EL (cell line): Measurements from ENCODE around the gene EFNA1.
A peak's percentile ranks its signal among the peaks of the same experiment; 100 is the strongest.
"Not testable (repeated sequence)": the region's sequence is repeated elsewhere in the genome, so short reads cannot be mapped to it uniquely, and the experiment has no call there.

Experiments used
- DNase-seq: peaks from one replicate; pipeline ENCODE4 v3.0.0-alpha.2; 2016

EFNA1 gene

GRCh38 chr1:155092641-155093040 lies 35.0 kb upstream of the EFNA1 start:
- no peak for DNase-seq

GRCh38 chr1:155093911-155094621 lies 33.6 kb upstream of the EFNA1 start:
- peak; percentile 43 for DNase-seq

GRCh38 chr1:155094622-155094948 lies 33.1 kb upstream of the EFNA1 start:
- DNase-seq = no peak

GRCh38 chr1:155099331-155099730 lies 28.3 kb upstream of the EFNA1 start:
- DNase-seq = no peak

GRCh38 chr1:155103325-155103724 lies 24.4 kb upstream of the EFNA1 start:
- no peak for DNase-seq

- DNase-seq = no peak
Measured at GRCh38 chr1:155104605-155105534, 22.8 kb upstream of the EFNA1 start.

GRCh38 chr1:155105604-155106011 lies 22.1 kb upstream of the EFNA1 start:
- no peak for DNase-seq

- DNase-seq = no peak
Measured at GRCh38 chr1:155106862-155107261, 20.8 kb upstream of the EFNA1 start.

GRCh38 chr1:155107309-155108264 lies 20.1 kb upstream of the EFNA1 start:
- no peak for DNase-seq

- DNase-seq = no peak
Measured at GRCh38 chr1:155108296-155108695, 19.4 kb upstream of the EFNA1 start.

GRCh38 chr1:155110381-155110780 lies 17.3 kb upstream of the EFNA1 start:
- no peak for DNase-seq

- DNase-seq = no peak
Measured at GRCh38 chr1:155110826-155111225, 16.9 kb upstream of the EFNA1 start.

- no peak for DNase-seq
Measured at GRCh38 chr1:155113450-155113980, 14.2 kb upstream of the EFNA1 start.

GRCh38 chr1:155116113-155116764 lies 11.4 kb upstream of the EFNA1 start:
- no peak for DNase-seq

- no peak for DNase-seq
Measured at GRCh38 chr1:155117610-155118009, 10.1 kb upstream of the EFNA1 start.

GRCh38 chr1:155118090-155118489 lies 9.6 kb upstream of the EFNA1 start:
- not testable (repeated sequence) for DNase-seq

- no peak for DNase-seq
Measured at GRCh38 chr1:155120253-155120652, 7.4 kb upstream of the EFNA1 start.

GRCh38 chr1:155121249-155121648 lies 6.4 kb upstream of the EFNA1 start:
- no peak for DNase-seq

- no peak for DNase-seq
Measured at GRCh38 chr1:155122308-155122707, 5.4 kb upstream of the EFNA1 start.

GRCh38 chr1:155123801-155124200 lies 3.9 kb upstream of the EFNA1 start:
- no peak for DNase-seq

- DNase-seq = peak; percentile 65
Measured at GRCh38 chr1:155124503-155125463, 2.9 kb upstream of the EFNA1 start.
